ENCODE results near the gene FAM20C.
"Not testable (repeated sequence)": the region's sequence is repeated elsewhere in the genome, so short reads cannot be mapped to it uniquely, and the experiment has no call there.

Gene FAM20C

GRCh38 chr7:174716-175115 lies 17.7 kb upstream of the FAM20C start:
- DNase-seq (ENCODE audit: low read depth): no peak

GRCh38 chr7:175955-176354 lies 16.4 kb upstream of the FAM20C start:
- DNase-seq (ENCODE audit: low read depth): no peak

GRCh38 chr7:176381-176780 lies 16.0 kb upstream of the FAM20C start:
- DNase-seq (ENCODE audit: low read depth): no peak

GRCh38 chr7:176786-177459 lies 15.4 kb upstream of the FAM20C start:
- no peak for DNase-seq (ENCODE audit: low read depth)

- no peak for DNase-seq (ENCODE audit: low read depth)
Measured at GRCh38 chr7:178444-178843, 13.9 kb upstream of the FAM20C start.

- DNase-seq (ENCODE audit: low read depth): no peak
Measured at GRCh38 chr7:179209-179681, 13.1 kb upstream of the FAM20C start.

- no peak for DNase-seq (ENCODE audit: low read depth)
Measured at GRCh38 chr7:179948-180694, 12.2 kb upstream of the FAM20C start.

GRCh38 chr7:181738-182137 lies 10.6 kb upstream of the FAM20C start:
- no peak for DNase-seq (ENCODE audit: low read depth)

- DNase-seq (ENCODE audit: low read depth): not testable (repeated sequence)
Measured at GRCh38 chr7:182502-182901, 9.9 kb upstream of the FAM20C start.

GRCh38 chr7:183496-184292 lies 8.7 kb upstream of the FAM20C start:
- no peak for DNase-seq (ENCODE audit: low read depth)

- DNase-seq (ENCODE audit: low read depth): no peak
Measured at GRCh38 chr7:184294-185264, 7.8 kb upstream of the FAM20C start.

GRCh38 chr7:186516-187113 lies 5.8 kb upstream of the FAM20C start:
- DNase-seq (ENCODE audit: low read depth): no peak

- no peak for DNase-seq (ENCODE audit: low read depth)
Measured at GRCh38 chr7:187227-187927, 5.0 kb upstream of the FAM20C start.

- DNase-seq (ENCODE audit: low read depth): no peak
Measured at GRCh38 chr7:188174-188573, 4.2 kb upstream of the FAM20C start.

- no peak for DNase-seq (ENCODE audit: low read depth)
Measured at GRCh38 chr7:188727-189500, 3.5 kb upstream of the FAM20C start.

GRCh38 chr7:189719-190118 lies 2.7 kb upstream of the FAM20C start:
- DNase-seq (ENCODE audit: low read depth): no peak

- DNase-seq (ENCODE audit: low read depth): no peak
Measured at GRCh38 chr7:190196-190595, 2.2 kb upstream of the FAM20C start.

- peak; percentile 86 for DNase-seq (ENCODE audit: low read depth)
Measured at GRCh38 chr7:191105-191980, 1.0 kb upstream of the FAM20C start.

All from ELR (cell line).